GM18498 (cell line): ENCODE results near the gene TMEM88.

Experiments used
- ATAC-seq: cut with Tn5 transposase; IDR thresholded peaks from one replicate; pipeline ENCODE4 v1.9.1; 2021; ENCODE audit warnings: mild to moderate bottlenecking, moderate library complexity; ENCODE audit not compliant: unreplicated experiment

Gene TMEM88

GRCh38 chr17:7832431-7832830 lies 22.4 kb upstream of the TMEM88 start:
- ATAC-seq: no peak

- no peak for ATAC-seq
These were observed 21.7 kb upstream of the TMEM88 start for GRCh38 chr17:7833011-7833794.

GRCh38 chr17:7833795-7834541 lies 20.9 kb upstream of the TMEM88 start, which contains the start of gene KDM6B:
Gene KDM6B (plus strand): TSS chr17:7834217. CDS start chr17:7845555, 11,338 bp downstream.
- peak; percentile 55 for ATAC-seq

- no peak for ATAC-seq
These were observed 20.3 kb upstream of the TMEM88 start for GRCh38 chr17:7834542-7834956.

GRCh38 chr17:7834957-7835813 lies 19.7 kb upstream of the TMEM88 start:
- ATAC-seq: peak; percentile 48

- peak; percentile 33 for ATAC-seq
These were observed 18.9 kb upstream of the TMEM88 start for GRCh38 chr17:7835814-7836595.

GRCh38 chr17:7836596-7837407 lies 18.1 kb upstream of the TMEM88 start:
- ATAC-seq: no peak

GRCh38 chr17:7837408-7838088 lies 17.3 kb upstream of the TMEM88 start:
- ATAC-seq: no peak

- ATAC-seq: no peak
These were observed 16.5 kb upstream of the TMEM88 start for GRCh38 chr17:7838090-7839075.

GRCh38 chr17:7839190-7839875 lies 15.5 kb upstream of the TMEM88 start:
- no peak for ATAC-seq

- no peak for ATAC-seq
These were observed 15.0 kb upstream of the TMEM88 start for GRCh38 chr17:7839876-7840261.

- no peak for ATAC-seq
These were observed 14.4 kb upstream of the TMEM88 start for GRCh38 chr17:7840441-7840840.

- no peak for ATAC-seq
These were observed 14.0 kb upstream of the TMEM88 start for GRCh38 chr17:7840875-7841274.

- peak; percentile 7 for ATAC-seq
These were observed 13.4 kb upstream of the TMEM88 start for GRCh38 chr17:7841396-7841914.

GRCh38 chr17:7841915-7842379 lies 12.9 kb upstream of the TMEM88 start:
- ATAC-seq: peak; percentile 24

- peak; percentile 29 for ATAC-seq
These were observed 12.2 kb upstream of the TMEM88 start for GRCh38 chr17:7842380-7843256.
